GM23338 (cell line): ENCODE measurements around the gene PAX9. TPM values are rescaled to one million over a fixed set of nuclear protein-coding genes. Genes with fewer than 3 reads are reported as not detected.

ENCODE experiments used
- ATAC-seq: fragments of 200-7000 bp; cut with Tn5 transposase; 3 replicates; pipeline ENCODE4 v1.9.1; 2020
- DNase-seq: peaks from one replicate; pipeline ENCODE4 v3.0.0-alpha.2; 2015; ENCODE audit warnings: low spot score
- H2AFZ ChIP-seq: fragments of 200-600 bp; sonication (generic); 2 replicates; pipeline ENCODE4 v1.8.0; 2016; ENCODE audit warnings: antibody characterized with exemption, mild to moderate bottlenecking, moderate library complexity
- H3F3A ChIP-seq: fragments of 200-600 bp; sonication (generic); replicated peaks from 2 replicates; pipeline ENCODE4 v1.8.0; 2017; ENCODE audit warnings: antibody characterized with exemption, mixed run types, low read depth
- H3K27ac ChIP-seq: fragments of 200-600 bp; sonication (generic); 2 replicates; pipeline ENCODE4 v1.6.1; 2016; ENCODE audit warnings: low read depth
- H3K27me3 ChIP-seq: fragments of 200-600 bp; sonication (generic); 2 replicates; pipeline ENCODE4 v1.8.0; 2016; ENCODE audit warnings: mild to moderate bottlenecking, mixed run types, moderate library complexity; ENCODE audit not compliant: insufficient read depth
- H3K36me3 ChIP-seq: fragments of 200-600 bp; sonication (generic); 2 replicates; pipeline ENCODE4 v1.8.0; 2016; ENCODE audit warnings: mild to moderate bottlenecking; ENCODE audit not compliant: insufficient read depth
- H3K4me1 ChIP-seq: fragments of 200-600 bp; sonication (generic); 2 replicates; pipeline ENCODE4 v1.8.0; 2016; ENCODE audit warnings: mild to moderate bottlenecking, moderate library complexity; ENCODE audit not compliant: insufficient read depth
- H3K4me2 ChIP-seq: fragments of 200-600 bp; sonication (generic); 2 replicates; pipeline ENCODE4 v1.7.1; 2017; ENCODE audit warnings: mixed run types
- H3K4me3 ChIP-seq: fragments of 200-600 bp; sonication (generic); 2 replicates; pipeline ENCODE4 v1.6.1; 2016; ENCODE audit warnings: mixed run types
- H3K79me2 ChIP-seq: fragments of 200-600 bp; sonication (generic); replicated peaks from 2 replicates; pipeline ENCODE4 v1.8.0; 2017; ENCODE audit warnings: mild to moderate bottlenecking; ENCODE audit not compliant: insufficient read depth
- H3K9me2 ChIP-seq: fragments of 200-600 bp; sonication (generic); 2 replicates; pipeline ENCODE4 v1.8.0; 2017; ENCODE audit not compliant: insufficient read depth
- H4K20me1 ChIP-seq: fragments of 200-600 bp; sonication (generic); replicated peaks from 2 replicates; pipeline ENCODE4 v1.8.0; 2017; ENCODE audit warnings: mild to moderate bottlenecking; ENCODE audit not compliant: insufficient read depth
- H3K27ac Mint-ChIP-seq: 2 replicates; pipeline ENCODE4 v1.8.0; 2020; ENCODE audit warnings: inconsistent platforms, mild to moderate bottlenecking, moderate library complexity, mixed read lengths
- H3K27me3 Mint-ChIP-seq: 3 replicates; pipeline ENCODE4 v1.8.0; 2022; ENCODE audit warnings: low read depth, mild to moderate bottlenecking, moderate library complexity, mixed read lengths, inconsistent platforms; ENCODE audit not compliant: insufficient read depth, poor library complexity
- H3K36me3 Mint-ChIP-seq: 3 replicates; pipeline ENCODE4 v1.8.0; 2021; ENCODE audit warnings: low read depth, mild to moderate bottlenecking, inconsistent platforms, moderate library complexity, mixed read lengths
- H3K4me1 Mint-ChIP-seq: 3 replicates; pipeline ENCODE4 v1.8.0; 2020; ENCODE audit warnings: mild to moderate bottlenecking, inconsistent platforms, mixed read lengths
- H3K4me3 Mint-ChIP-seq: 3 replicates; pipeline ENCODE4 v1.8.0; 2021; ENCODE audit warnings: moderate library complexity, mild to moderate bottlenecking, inconsistent platforms, mixed read lengths
- H3K9me3 Mint-ChIP-seq: 3 replicates; pipeline ENCODE4 v1.8.0; 2020; ENCODE audit warnings: moderate library complexity, mild to moderate bottlenecking, inconsistent platforms, mixed read lengths
- CREB1 ChIP-seq: fragments of 250-450 bp; sonication (Bioruptor Pico); IDR thresholded peaks from 2 replicates; pipeline ENCODE4 v1.5.0; 2020; ENCODE audit warnings: low read depth, mild to moderate bottlenecking, moderate library complexity
- EZH2 ChIP-seq: fragments of 200-600 bp; sonication (generic); IDR thresholded peaks from one replicate; pipeline ENCODE4 v1.8.0; 2017; ENCODE audit warnings: antibody characterized with exemption, mild to moderate bottlenecking, low read depth; ENCODE audit not compliant: unreplicated experiment
- NANOG ChIP-seq: IDR thresholded peaks from 2 replicates; pipeline ENCODE4 v1.6.1; 2016; ENCODE audit warnings: antibody characterized with exemption, borderline replicate concordance
- POLR2AphosphoS5 ChIP-seq: IDR thresholded peaks from 2 replicates; pipeline ENCODE4 v1.6.1; 2016; ENCODE audit warnings: antibody characterized with exemption, low read depth
- ZNF331 ChIP-seq: fragments of 250-450 bp; sonication (Bioruptor Pico); IDR thresholded peaks from 2 replicates; pipeline ENCODE4 v1.5.0; 2020; ENCODE audit warnings: low read depth, mild to moderate bottlenecking, moderate library complexity
- ZNF462 ChIP-seq: fragments of 250-450 bp; sonication (Bioruptor Pico); IDR thresholded peaks from 2 replicates; pipeline ENCODE4 v1.5.0; 2020; ENCODE audit warnings: mild to moderate bottlenecking, moderate library complexity
- long read RNA-seq: library from polyadenylated mRNA; unstranded; transcript quantifications from one replicate; pipeline ENCODE4 v2.0.0, GENCODE V29; 2020; ENCODE audit not compliant: unreplicated experiment
- polyA plus RNA-seq: library from polyadenylated mRNA; unstranded; fragments of >200 nt; fragmentation: Nextera tagmentation; extraction: Ambion mirVana; gene quantifications from 2 replicates; pipeline ENCODE4 v1.2.1, GENCODE V29; 2016
- total RNA-seq: library from RNA; depleted of rRNA; stranded (reverse); fragments of >200 nt; shearing (Covaris generic); gene quantifications from 2 replicates; pipeline ENCODE4 v1.2.3, GENCODE V29; 2014; rRNA removed
- TF ChIP-seq, protein P1 (sequence below), 2 experiments: fragments of 200-600 bp in 1 of 2; sonication (generic) in 1 of 2; conservative IDR thresholded peaks; 2 replicates each; pipeline versions ENCODE4 v1.5.1 to v1.6.1; 2016 to 2017; ENCODE audit warnings: antibody characterized with exemption in 2 of 2, low read depth in 2 of 2, mild to moderate bottlenecking in 2 of 2, moderate library complexity in 1 of 2
- TF ChIP-seq, protein P2 (sequence below): IDR thresholded peaks from one replicate; pipeline ENCODE4 v1.6.1; 2018; ENCODE audit warnings: antibody characterized with exemption; ENCODE audit not compliant: unreplicated experiment

Gene PAX9
- not detected in 2 replicates for total RNA-seq
- 0.37 and 0.74 TPM in 2 replicates for polyA plus RNA-seq
- long read RNA-seq: 0 reads

- Histone ChIP-seq H3K79me2 (no peaks in the 10 kb centered on the region), H3K4me3 (peak within 1 kb of the TSS; percentile 56), H3K27me3 (peaks cover 96% of the 10 kb centered on the region), H2AFZ (peak within 1 kb of the TSS; percentile 89), H3K27ac (no peak within 1 kb of the TSS), H3K36me3 (no peaks in the 10 kb centered on the region), H3K4me2 (peak within 1 kb of the TSS; percentile 92), H3K9me2 (no peaks in the 10 kb centered on the region), H4K20me1 (peaks cover 37% of the 10 kb centered on the region), H3F3A (peaks cover 38% of the 10 kb centered on the region), H3K4me1 (peaks cover 56% of the 10 kb centered on the region)
- no peak within 1 kb of the TSS for H3K27ac Mint-ChIP-seq
- H3K36me3 Mint-ChIP-seq: no peaks in the 10 kb centered on the region; the same call in 2 of the 3 replicates
- no peaks in the 10 kb centered on the region; the same call in 2 of the 3 replicates for H3K9me3 Mint-ChIP-seq
- peaks cover 54% of the 10 kb centered on the region for H3K4me1 Mint-ChIP-seq
- H3K27me3 Mint-ChIP-seq: peaks cover 99% of the 10 kb centered on the region
- H3K4me3 Mint-ChIP-seq: peak within 1 kb of the TSS; percentile 72
- ATAC-seq: peak; percentile 67
- TF ChIP-seq CREB1 (CRISPR knock-in tag) (0 out of 2 replicates have a peak, but pooled peaks have one; percentile 16), EZH2 (no peak)
- peak; percentile 98 for DNase-seq
Measured at GRCh38 chr14:36661506-36662257, at the start of gene PAX9. TSS of gene PAX9 (plus strand) at chr14:36661860. CDS start at chr14:36662090, 230 bp downstream.

GRCh38 chr14:36617824-36618223 lies 43.8 kb upstream of the PAX9 start:
- Histone ChIP-seq H3K79me2 (no peaks in the 10 kb centered on the region), H3K4me2 (no peak overlapping the region), H3K4me1 (no peaks in the 10 kb centered on the region), H3K27me3 (no peaks in the 10 kb centered on the region), H4K20me1 (no peaks in the 10 kb centered on the region), H3K4me3 (no peak overlapping the region), H3K27ac (no peak overlapping the region), H3F3A (no peaks in the 10 kb centered on the region), H3K36me3 (no peaks in the 10 kb centered on the region), H2AFZ (peak overlapping the region; percentile 69), H3K9me2 (peaks cover 6% of the 10 kb centered on the region; the same call in 1 of the 2 replicates)
- Mint-ChIP-seq H3K4me3 (no peak overlapping the region), H3K36me3 (no peaks in the 10 kb centered on the region), H3K4me1 (no peaks in the 10 kb centered on the region), H3K9me3 (peaks cover 13% of the 10 kb centered on the region; the same call in 2 of the 3 replicates), H3K27me3 (peaks cover 2% of the 10 kb centered on the region), H3K27ac (no peak overlapping the region)
- DNase-seq (no peak), ATAC-seq (no peak)
- TF ChIP-seq ZNF331 (CRISPR knock-in tag) (no peak), NANOG (no peak), POLR2AphosphoS5 (no peak), ZNF462 (CRISPR knock-in tag) (no peak), CREB1 (CRISPR knock-in tag) (no peak)
- TF ChIP-seq, protein P1, sequence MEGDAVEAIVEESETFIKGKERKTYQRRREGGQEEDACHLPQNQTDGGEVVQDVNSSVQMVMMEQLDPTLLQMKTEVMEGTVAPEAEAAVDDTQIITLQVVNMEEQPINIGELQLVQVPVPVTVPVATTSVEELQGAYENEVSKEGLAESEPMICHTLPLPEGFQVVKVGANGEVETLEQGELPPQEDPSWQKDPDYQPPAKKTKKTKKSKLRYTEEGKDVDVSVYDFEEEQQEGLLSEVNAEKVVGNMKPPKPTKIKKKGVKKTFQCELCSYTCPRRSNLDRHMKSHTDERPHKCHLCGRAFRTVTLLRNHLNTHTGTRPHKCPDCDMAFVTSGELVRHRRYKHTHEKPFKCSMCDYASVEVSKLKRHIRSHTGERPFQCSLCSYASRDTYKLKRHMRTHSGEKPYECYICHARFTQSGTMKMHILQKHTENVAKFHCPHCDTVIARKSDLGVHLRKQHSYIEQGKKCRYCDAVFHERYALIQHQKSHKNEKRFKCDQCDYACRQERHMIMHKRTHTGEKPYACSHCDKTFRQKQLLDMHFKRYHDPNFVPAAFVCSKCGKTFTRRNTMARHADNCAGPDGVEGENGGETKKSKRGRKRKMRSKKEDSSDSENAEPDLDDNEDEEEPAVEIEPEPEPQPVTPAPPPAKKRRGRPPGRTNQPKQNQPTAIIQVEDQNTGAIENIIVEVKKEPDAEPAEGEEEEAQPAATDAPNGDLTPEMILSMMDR (conservative IDR thresholded peaks at IDR 0.05; ENCODE audit: low read depth in 2 of 2): no peak
- TF ChIP-seq, protein P2, sequence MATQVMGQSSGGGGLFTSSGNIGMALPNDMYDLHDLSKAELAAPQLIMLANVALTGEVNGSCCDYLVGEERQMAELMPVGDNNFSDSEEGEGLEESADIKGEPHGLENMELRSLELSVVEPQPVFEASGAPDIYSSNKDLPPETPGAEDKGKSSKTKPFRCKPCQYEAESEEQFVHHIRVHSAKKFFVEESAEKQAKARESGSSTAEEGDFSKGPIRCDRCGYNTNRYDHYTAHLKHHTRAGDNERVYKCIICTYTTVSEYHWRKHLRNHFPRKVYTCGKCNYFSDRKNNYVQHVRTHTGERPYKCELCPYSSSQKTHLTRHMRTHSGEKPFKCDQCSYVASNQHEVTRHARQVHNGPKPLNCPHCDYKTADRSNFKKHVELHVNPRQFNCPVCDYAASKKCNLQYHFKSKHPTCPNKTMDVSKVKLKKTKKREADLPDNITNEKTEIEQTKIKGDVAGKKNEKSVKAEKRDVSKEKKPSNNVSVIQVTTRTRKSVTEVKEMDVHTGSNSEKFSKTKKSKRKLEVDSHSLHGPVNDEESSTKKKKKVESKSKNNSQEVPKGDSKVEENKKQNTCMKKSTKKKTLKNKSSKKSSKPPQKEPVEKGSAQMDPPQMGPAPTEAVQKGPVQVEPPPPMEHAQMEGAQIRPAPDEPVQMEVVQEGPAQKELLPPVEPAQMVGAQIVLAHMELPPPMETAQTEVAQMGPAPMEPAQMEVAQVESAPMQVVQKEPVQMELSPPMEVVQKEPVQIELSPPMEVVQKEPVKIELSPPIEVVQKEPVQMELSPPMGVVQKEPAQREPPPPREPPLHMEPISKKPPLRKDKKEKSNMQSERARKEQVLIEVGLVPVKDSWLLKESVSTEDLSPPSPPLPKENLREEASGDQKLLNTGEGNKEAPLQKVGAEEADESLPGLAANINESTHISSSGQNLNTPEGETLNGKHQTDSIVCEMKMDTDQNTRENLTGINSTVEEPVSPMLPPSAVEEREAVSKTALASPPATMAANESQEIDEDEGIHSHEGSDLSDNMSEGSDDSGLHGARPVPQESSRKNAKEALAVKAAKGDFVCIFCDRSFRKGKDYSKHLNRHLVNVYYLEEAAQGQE: no peak
